ENCODE results near the gene CELSR1. TPM values are rescaled to one million over a fixed set of nuclear protein-coding genes. Genes with fewer than 3 reads are reported as not detected.

CELSR1 gene
- total and polyA plus RNA-seq, 3 experiments from 2014 or later = 0.15 to 0.33 (median 0.30) TPM

- Histone ChIP-seq H3K9me3 (ENCODE audit: low read length) (no peaks in the 10 kb centered on the region), H3K4me3 (ENCODE audit: low read length) (no peak overlapping the region), H3K27ac (ENCODE audit: low read depth, low read length) (no peak overlapping the region), H3K27me3 (ENCODE audit: insufficient read depth, low read length, poor library complexity, severe bottlenecking) (no peaks in the 10 kb centered on the region), H3K36me3 (ENCODE audit: insufficient read depth, low read length) (no peaks in the 10 kb centered on the region), H3K4me1 (ENCODE audit: insufficient read depth, low read length) (no peaks in the 10 kb centered on the region)
- POLR2A ChIA-PET = no interaction called here
- H3K27me3 Mint-ChIP-seq = peaks cover 18 to 46% of the 10 kb centered on the region in 2 donors
- H3K27ac Mint-ChIP-seq = peak overlapping the region in 1 of 8 donors; percentile 9
- H3K4me1 Mint-ChIP-seq = no peaks in the 10 kb centered on the region
- H3K9me3 Mint-ChIP-seq = no peaks in the 10 kb centered on the region
- no peak overlapping the region for H3K4me3 Mint-ChIP-seq
- CTCF ChIA-PET = interaction anchor here (0.6 to 0.9 kb wide), 2 partner anchors 18 to 75 kb away, joined by 3 to 4 read pairs; no protein-coding TSS in a partner anchor
- DNase-seq = no peak
- no peaks in the 10 kb centered on the region for H3K36me3 Mint-ChIP-seq
Observed at GRCh38 chr22:46545086-46545792, 7.8 kb upstream of the CELSR1 start.

GRCh38 chr22:46542011-46542985, 4.9 kb upstream of the CELSR1 start:
- Histone ChIP-seq H3K27me3 (ENCODE audit: insufficient read depth, low read length, poor library complexity, severe bottlenecking) (peaks cover 13% of the 10 kb centered on the region), H3K36me3 (ENCODE audit: insufficient read depth, low read length) (no peaks in the 10 kb centered on the region), H3K4me1 (ENCODE audit: insufficient read depth, low read length) (no peaks in the 10 kb centered on the region), H3K4me3 (ENCODE audit: low read length) (no peak overlapping the region), H3K9me3 (ENCODE audit: low read length) (no peaks in the 10 kb centered on the region), H3K27ac (ENCODE audit: low read depth, low read length) (no peak overlapping the region)
- peak; percentile 59 to 80 (median 69) for DNase-seq
- no peaks in the 10 kb centered on the region for H3K36me3 Mint-ChIP-seq
- POLR2A ChIA-PET = no interaction called here
- peak overlapping the region in 1 of 7 donors; percentile 61 for H3K4me3 Mint-ChIP-seq
- H3K27me3 Mint-ChIP-seq = peaks cover 29 to 46% of the 10 kb centered on the region in 2 donors
- no peak overlapping the region for H3K27ac Mint-ChIP-seq
- H3K9me3 Mint-ChIP-seq = no peaks in the 10 kb centered on the region
- CTCF ChIA-PET = interaction anchor here (1.0 to 4.1 kb wide), 10 partner anchors 9 to 420 kb away, joined by 3 to 46 read pairs (median 4); no protein-coding TSS in a partner anchor
- H3K4me1 Mint-ChIP-seq = peaks cover 8 to 12% (median 12%) of the 10 kb centered on the region in 3 donors

- CTCF ChIA-PET = interaction anchor here (1.0 to 4.1 kb wide), 10 partner anchors 8 to 419 kb away, joined by 3 to 46 read pairs (median 4); no protein-coding TSS in a partner anchor
- no peak overlapping the region for H3K27ac Mint-ChIP-seq
- H3K27me3 Mint-ChIP-seq = peaks cover 29 to 43% of the 10 kb centered on the region in 2 donors
- peaks cover 13% of the 10 kb centered on the region for H3K27me3 ChIP-seq (ENCODE audit: insufficient read depth, low read length, poor library complexity, severe bottlenecking)
- no peaks in the 10 kb centered on the region for H3K9me3 Mint-ChIP-seq
- no peaks in the 10 kb centered on the region for H3K36me3 ChIP-seq (ENCODE audit: insufficient read depth, low read length)
- no peaks in the 10 kb centered on the region for H3K36me3 Mint-ChIP-seq
- H3K4me1 Mint-ChIP-seq = peaks cover 8 to 12% (median 12%) of the 10 kb centered on the region in 3 donors
- no peak overlapping the region for H3K27ac ChIP-seq (ENCODE audit: low read depth, low read length)
- H3K4me3 ChIP-seq (ENCODE audit: low read length) = no peak overlapping the region
- H3K9me3 ChIP-seq (ENCODE audit: low read length) = no peaks in the 10 kb centered on the region
- no peaks in the 10 kb centered on the region for H3K4me1 ChIP-seq (ENCODE audit: insufficient read depth, low read length)
- POLR2A ChIA-PET = no interaction called here
- no peak overlapping the region for H3K4me3 Mint-ChIP-seq
- DNase-seq = no peak
Observed at GRCh38 chr22:46541536-46541935, 4.1 kb upstream of the CELSR1 start.

GRCh38 chr22:46540874-46541273, 3.5 kb upstream of the CELSR1 start:
- no peak overlapping the region for H3K27ac ChIP-seq (ENCODE audit: low read depth, low read length)
- Mint-ChIP-seq H3K9me3 (no peaks in the 10 kb centered on the region), H3K36me3 (no peaks in the 10 kb centered on the region), H3K27ac (no peak overlapping the region), H3K4me3 (no peak overlapping the region), H3K4me1 (peaks cover 8 to 12% (median 12%) of the 10 kb centered on the region in 3 donors), H3K27me3 (peaks cover 26 to 43% of the 10 kb centered on the region in 2 donors)
- H3K4me3 ChIP-seq (ENCODE audit: low read length) = no peak overlapping the region
- no peaks in the 10 kb centered on the region for H3K36me3 ChIP-seq (ENCODE audit: insufficient read depth, low read length)
- ChIA-PET CTCF (interaction anchor here (3.1 to 4.1 kb wide), 2 partner anchors 174 to 419 kb away, joined by 13 to 46 read pairs; no protein-coding TSS in a partner anchor), POLR2A (no interaction called here)
- DNase-seq = no peak
- no peaks in the 10 kb centered on the region for H3K9me3 ChIP-seq (ENCODE audit: low read length)
- H3K27me3 ChIP-seq (ENCODE audit: insufficient read depth, low read length, poor library complexity, severe bottlenecking) = peaks cover 13% of the 10 kb centered on the region
- no peaks in the 10 kb centered on the region for H3K4me1 ChIP-seq (ENCODE audit: insufficient read depth, low read length)

GRCh38 chr22:46539169-46539568, 1.7 kb upstream of the CELSR1 start:
- Histone ChIP-seq H3K36me3 (ENCODE audit: insufficient read depth, low read length) (no peaks in the 10 kb centered on the region), H3K27ac (ENCODE audit: low read depth, low read length) (no peak overlapping the region), H3K27me3 (ENCODE audit: insufficient read depth, low read length, poor library complexity, severe bottlenecking) (peaks cover 13% of the 10 kb centered on the region), H3K4me3 (ENCODE audit: low read length) (no peak overlapping the region), H3K4me1 (ENCODE audit: insufficient read depth, low read length) (no peaks in the 10 kb centered on the region), H3K9me3 (ENCODE audit: low read length) (no peaks in the 10 kb centered on the region)
- ChIA-PET CTCF (interaction anchor here (2.5 kb wide), 1 partner anchor 172 kb away, joined by 8 read pairs; no protein-coding TSS in a partner anchor), POLR2A (no interaction called here)
- DNase-seq = no peak
- Mint-ChIP-seq H3K4me3 (peak overlapping the region in 5 of 7 donors; percentile 65 to 86 (median 67)), H3K27ac (peak overlapping the region in 1 of 8 donors; percentile 14), H3K4me1 (peaks cover 8 to 12% (median 12%) of the 10 kb centered on the region in 3 donors), H3K9me3 (no peaks in the 10 kb centered on the region), H3K27me3 (peaks cover 26 to 45% of the 10 kb centered on the region in 2 donors), H3K36me3 (no peaks in the 10 kb centered on the region)

GRCh38 chr22:46538814-46539160, 1.4 kb upstream of the CELSR1 start:
- Histone ChIP-seq H3K36me3 (ENCODE audit: insufficient read depth, low read length) (no peaks in the 10 kb centered on the region), H3K4me3 (ENCODE audit: low read length) (no peak overlapping the region), H3K27me3 (ENCODE audit: insufficient read depth, low read length, poor library complexity, severe bottlenecking) (peaks cover 13% of the 10 kb centered on the region), H3K27ac (ENCODE audit: low read depth, low read length) (no peak overlapping the region), H3K9me3 (ENCODE audit: low read length) (no peaks in the 10 kb centered on the region), H3K4me1 (ENCODE audit: insufficient read depth, low read length) (no peaks in the 10 kb centered on the region)
- Mint-ChIP-seq H3K27me3 (peaks cover 26 to 45% of the 10 kb centered on the region in 2 donors), H3K9me3 (no peaks in the 10 kb centered on the region), H3K27ac (no peak overlapping the region), H3K4me3 (peak overlapping the region; percentile 32 to 86 (median 65)), H3K4me1 (peaks cover 8 to 12% (median 12%) of the 10 kb centered on the region in 3 donors), H3K36me3 (no peaks in the 10 kb centered on the region)
- ChIA-PET CTCF (interaction anchor here (2.5 kb wide), 1 partner anchor 171 kb away, joined by 8 read pairs; no protein-coding TSS in a partner anchor), POLR2A (no interaction called here)
- DNase-seq = no peak

GRCh38 chr22:46537946-46538813, 760 bp upstream of the CELSR1 start:
- Mint-ChIP-seq H3K36me3 (no peaks in the 10 kb centered on the region), H3K9me3 (no peaks in the 10 kb centered on the region), H3K4me1 (peaks cover 8 to 12% (median 12%) of the 10 kb centered on the region in 3 donors), H3K27ac (no peak overlapping the region), H3K4me3 (peak overlapping the region; percentile 32 to 86 (median 65)), H3K27me3 (peaks cover 26 to 45% of the 10 kb centered on the region in 2 donors)
- CTCF ChIA-PET = interaction anchor here (2.5 kb wide), 1 partner anchor 171 kb away, joined by 8 read pairs; no protein-coding TSS in a partner anchor
- H3K4me1 ChIP-seq (ENCODE audit: insufficient read depth, low read length) = no peaks in the 10 kb centered on the region
- no peaks in the 10 kb centered on the region for H3K9me3 ChIP-seq (ENCODE audit: low read length)
- no peak overlapping the region for H3K27ac ChIP-seq (ENCODE audit: low read depth, low read length)
- no peak for DNase-seq
- POLR2A ChIA-PET = no interaction called here
- H3K4me3 ChIP-seq (ENCODE audit: low read length) = no peak overlapping the region
- peaks cover 13% of the 10 kb centered on the region for H3K27me3 ChIP-seq (ENCODE audit: insufficient read depth, low read length, poor library complexity, severe bottlenecking)
- H3K36me3 ChIP-seq (ENCODE audit: insufficient read depth, low read length) = no peaks in the 10 kb centered on the region
